Endodermal cell (in vitro differentiated cells): ENCODE measurements around the gene KCNMA1. TPM values are rescaled to one million over a fixed set of nuclear protein-coding genes. Genes with fewer than 3 reads are reported as not detected.
"Not testable (repeated sequence)": the region's sequence is repeated elsewhere in the genome, so short reads cannot be mapped to it uniquely, and the experiment has no call there.

Experiments used
- DNase-seq: peaks from one replicate; pipeline ENCODE4 v3.0.0-alpha.2; 2017
- H3K27ac ChIP-seq: 2 replicates; pipeline ENCODE4 v1.5.1; 2013; ENCODE audit warnings: mild to moderate bottlenecking, low read depth, low read length, moderate library complexity
- H3K27me3 ChIP-seq: 2 replicates; pipeline ENCODE4 v1.6.1; 2013; ENCODE audit warnings: mild to moderate bottlenecking, low read length, moderate library complexity; ENCODE audit not compliant: insufficient read depth, control insufficient read depth, poor library complexity, severe bottlenecking
- H3K36me3 ChIP-seq: 2 replicates; pipeline ENCODE4 v1.7.0; 2013; ENCODE audit warnings: mild to moderate bottlenecking, low read length, moderate library complexity; ENCODE audit not compliant: control insufficient read depth, insufficient read depth
- H3K4me1 ChIP-seq: one replicate; pipeline ENCODE4 v1.7.0; 2013; ENCODE audit warnings: low read length; ENCODE audit not compliant: control insufficient read depth, insufficient read depth
- H3K4me3 ChIP-seq: 2 replicates; pipeline ENCODE4 v1.5.1; 2013; ENCODE audit warnings: mild to moderate bottlenecking, low read length, moderate library complexity
- H3K9ac ChIP-seq: 2 replicates; pipeline ENCODE4 v1.6.1; 2013; ENCODE audit warnings: mild to moderate bottlenecking, low read length, moderate library complexity; ENCODE audit not compliant: poor library complexity, severe bottlenecking; ENCODE audit errors: extremely low read depth
- H3K9me3 ChIP-seq: 2 replicates; pipeline ENCODE4 v1.6.1; 2013; ENCODE audit warnings: mild to moderate bottlenecking, low read length, moderate library complexity; ENCODE audit not compliant: control insufficient read depth
- H3K27ac Mint-ChIP-seq: 2 replicates; pipeline ENCODE4 v1.8.0; 2020; ENCODE audit warnings: mixed read lengths
- H3K27me3 Mint-ChIP-seq: 2 replicates; pipeline ENCODE4 v1.8.0; 2021; ENCODE audit warnings: mild to moderate bottlenecking, mixed read lengths; ENCODE audit not compliant: insufficient read depth
- H3K36me3 Mint-ChIP-seq: 2 replicates; pipeline ENCODE4 v1.8.0; 2020; ENCODE audit warnings: low read depth, mixed read lengths
- H3K4me1 Mint-ChIP-seq: 2 replicates; pipeline ENCODE4 v1.8.0; 2020; ENCODE audit warnings: mixed read lengths
- H3K4me3 Mint-ChIP-seq: 2 replicates; pipeline ENCODE4 v1.8.0; 2020; ENCODE audit warnings: mild to moderate bottlenecking, moderate library complexity, mixed read lengths
- H3K9me3 Mint-ChIP-seq: 2 replicates; pipeline ENCODE4 v1.8.0; 2020; ENCODE audit warnings: mild to moderate bottlenecking, mixed read lengths
- WGBS, 2 experiments: methylation state at CpG; one replicate each; pipeline versions ENCODE4 v1.1.5 to v1.1.7; 2013; ENCODE audit warnings: missing lambda C conversion rate in 2 of 2, mixed read lengths in 1 of 2; ENCODE audit not compliant: insufficient coverage in 1 of 2, insufficient read length in 1 of 2; 5-methylcytosine and 5-hydroxymethylcytosine counted together
- total RNA-seq, 2 donors: library from RNA; stranded (reverse); fragmentation: NEBNext Ultra II Directional in 1 of 2; extraction: Animal tissue kit (Norgen Biotek cat#: 25700) in 1 of 2; gene quantifications; 2 replicates in 1 of 2; 3 replicates in 1 of 2; pipeline ENCODE4 v1.2.1, GENCODE V29; 2021
- TF ChIP-seq, protein P1 (sequence below): fragments of 200-600 bp; sonication (generic); conservative IDR thresholded peaks from 2 replicates; pipeline ENCODE4 v1.5.0; 2021; ENCODE audit warnings: antibody characterized with exemption, mild to moderate bottlenecking

KCNMA1 gene
- total RNA-seq, 2 donors from 2014 or later, result 0.55 to 1.3 TPM

DNA sequence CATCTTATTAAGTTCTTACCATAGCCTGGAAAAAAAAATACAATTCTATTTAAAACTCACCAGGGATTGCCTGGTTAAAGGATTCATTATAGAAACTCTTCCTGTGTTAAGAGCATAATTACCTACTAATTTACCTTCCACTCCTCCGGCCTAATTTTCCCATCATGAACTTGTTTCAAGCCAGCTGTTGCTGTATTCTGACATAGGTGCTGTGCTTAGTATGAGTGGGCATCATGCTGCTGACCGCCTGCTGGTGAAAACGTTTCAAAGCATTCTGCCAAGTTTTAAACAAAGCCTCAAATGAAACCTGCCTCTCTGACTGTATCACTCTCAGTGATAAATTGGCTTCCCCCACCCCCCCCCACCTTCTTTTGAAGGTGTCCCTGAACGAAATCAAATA lies 47.8 kb upstream of the KCNMA1 start:
- DNase-seq, result peak; percentile 33
- H3K9me3 ChIP-seq, result no peaks in the 10 kb centered on the region
- no peaks in the 10 kb centered on the region for H3K4me1 ChIP-seq
- no peak overlapping the region for H3K9ac ChIP-seq
- no peak overlapping the region for H3K27ac Mint-ChIP-seq
- H3K4me3 Mint-ChIP-seq, result no peak overlapping the region
- no peak overlapping the region for H3K27ac ChIP-seq
- no peaks in the 10 kb centered on the region for H3K36me3 Mint-ChIP-seq
- TF ChIP-seq, protein P1, sequence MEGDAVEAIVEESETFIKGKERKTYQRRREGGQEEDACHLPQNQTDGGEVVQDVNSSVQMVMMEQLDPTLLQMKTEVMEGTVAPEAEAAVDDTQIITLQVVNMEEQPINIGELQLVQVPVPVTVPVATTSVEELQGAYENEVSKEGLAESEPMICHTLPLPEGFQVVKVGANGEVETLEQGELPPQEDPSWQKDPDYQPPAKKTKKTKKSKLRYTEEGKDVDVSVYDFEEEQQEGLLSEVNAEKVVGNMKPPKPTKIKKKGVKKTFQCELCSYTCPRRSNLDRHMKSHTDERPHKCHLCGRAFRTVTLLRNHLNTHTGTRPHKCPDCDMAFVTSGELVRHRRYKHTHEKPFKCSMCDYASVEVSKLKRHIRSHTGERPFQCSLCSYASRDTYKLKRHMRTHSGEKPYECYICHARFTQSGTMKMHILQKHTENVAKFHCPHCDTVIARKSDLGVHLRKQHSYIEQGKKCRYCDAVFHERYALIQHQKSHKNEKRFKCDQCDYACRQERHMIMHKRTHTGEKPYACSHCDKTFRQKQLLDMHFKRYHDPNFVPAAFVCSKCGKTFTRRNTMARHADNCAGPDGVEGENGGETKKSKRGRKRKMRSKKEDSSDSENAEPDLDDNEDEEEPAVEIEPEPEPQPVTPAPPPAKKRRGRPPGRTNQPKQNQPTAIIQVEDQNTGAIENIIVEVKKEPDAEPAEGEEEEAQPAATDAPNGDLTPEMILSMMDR, result peak; percentile 27
- H3K4me1 Mint-ChIP-seq, result peaks cover 20% of the 10 kb centered on the region
- H3K4me3 ChIP-seq, result no peak overlapping the region
- no peaks in the 10 kb centered on the region for H3K9me3 Mint-ChIP-seq
- H3K27me3 ChIP-seq, result no peaks in the 10 kb centered on the region
- H3K27me3 Mint-ChIP-seq, result peaks cover 6% of the 10 kb centered on the region
- WGBS, 2 experiments, result 76 to 82% methylated on average over 3 to 4 of the region's 4 CpGs
- no peaks in the 10 kb centered on the region for H3K36me3 ChIP-seq

DNA sequence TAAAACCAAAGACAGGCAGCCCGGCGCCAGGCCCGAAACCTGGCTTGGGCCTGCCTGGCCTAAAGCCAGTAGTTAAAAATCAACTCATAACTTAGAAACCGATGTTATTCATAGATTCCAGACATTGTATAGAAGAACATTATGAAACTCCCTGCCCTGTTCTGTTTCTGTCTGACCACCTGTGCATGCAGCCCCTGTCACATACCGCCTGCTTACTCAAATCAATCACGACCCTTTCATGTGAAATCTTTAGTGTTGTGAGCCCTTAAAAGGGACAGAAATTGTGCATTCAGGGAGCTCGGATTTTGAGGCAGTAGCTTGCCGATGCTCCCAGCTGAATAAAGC lies 45.5 kb upstream of the KCNMA1 start:
- H3K36me3 Mint-ChIP-seq, H3K4me3 ChIP-seq, H3K4me1 ChIP-seq, H3K4me3 Mint-ChIP-seq, DNase-seq, H3K9ac ChIP-seq, H3K27me3 ChIP-seq, H3K36me3 ChIP-seq, H3K27ac Mint-ChIP-seq, H3K9me3 ChIP-seq, H3K9me3 Mint-ChIP-seq, H3K27me3 Mint-ChIP-seq, H3K27ac ChIP-seq: not testable (repeated sequence)
- WGBS, 2 experiments, result 87 to 90% methylated on average over 4 to 8 of the region's 8 CpGs
- H3K4me1 Mint-ChIP-seq, result peaks cover 20% of the 10 kb centered on the region

DNA sequence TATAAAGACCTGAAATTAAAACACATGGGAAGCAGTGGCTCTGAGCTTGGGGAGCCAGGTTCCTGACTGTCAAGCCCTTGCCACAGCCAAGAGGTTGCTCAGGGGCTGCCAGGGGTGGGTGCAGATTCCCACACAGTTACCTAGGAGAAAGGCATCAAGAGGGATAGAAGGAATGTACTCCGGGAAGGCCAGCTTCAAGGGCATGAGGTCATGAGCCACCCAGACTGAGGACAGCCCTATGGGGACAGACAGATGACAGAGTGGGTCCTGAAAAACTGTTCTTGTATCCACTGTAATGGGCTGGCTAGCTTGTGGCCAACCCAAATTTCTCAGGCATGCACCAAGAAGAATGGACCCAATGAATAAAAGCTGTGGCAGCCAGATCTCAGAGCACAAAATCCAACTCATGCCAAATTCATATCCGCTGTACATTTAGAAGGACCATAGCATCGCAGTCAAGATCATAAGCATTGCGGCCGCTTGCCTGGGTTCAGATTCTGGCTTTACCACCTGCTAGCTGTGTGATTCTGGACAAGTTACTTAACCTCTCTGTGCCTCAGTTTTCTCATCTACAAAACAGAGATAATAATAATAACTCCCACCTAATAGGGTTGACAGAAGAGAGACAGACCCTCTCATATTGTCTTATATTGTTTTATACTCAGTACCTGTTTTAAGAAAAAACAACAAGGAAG lies 44.9 kb upstream of the KCNMA1 start:
- whole genome bisulfite sequencing, 2 experiments, result 89 to 94% methylated on average over 5 of the region's 5 CpGs
- Histone ChIP-seq H3K27me3 (no peaks in the 10 kb centered on the region), H3K36me3 (no peaks in the 10 kb centered on the region), H3K4me1 (no peaks in the 10 kb centered on the region), H3K9me3 (no peaks in the 10 kb centered on the region), H3K9ac (no peak overlapping the region), H3K27ac (no peak overlapping the region), H3K4me3 (no peak overlapping the region)
- TF ChIP-seq, protein P1, result no peak
- Mint-ChIP-seq H3K9me3 (no peaks in the 10 kb centered on the region), H3K27ac (no peak overlapping the region), H3K36me3 (no peaks in the 10 kb centered on the region), H3K4me3 (no peak overlapping the region), H3K27me3 (peaks cover 1% of the 10 kb centered on the region), H3K4me1 (peaks cover 20% of the 10 kb centered on the region)
- peak; percentile 21 for DNase-seq

DNA sequence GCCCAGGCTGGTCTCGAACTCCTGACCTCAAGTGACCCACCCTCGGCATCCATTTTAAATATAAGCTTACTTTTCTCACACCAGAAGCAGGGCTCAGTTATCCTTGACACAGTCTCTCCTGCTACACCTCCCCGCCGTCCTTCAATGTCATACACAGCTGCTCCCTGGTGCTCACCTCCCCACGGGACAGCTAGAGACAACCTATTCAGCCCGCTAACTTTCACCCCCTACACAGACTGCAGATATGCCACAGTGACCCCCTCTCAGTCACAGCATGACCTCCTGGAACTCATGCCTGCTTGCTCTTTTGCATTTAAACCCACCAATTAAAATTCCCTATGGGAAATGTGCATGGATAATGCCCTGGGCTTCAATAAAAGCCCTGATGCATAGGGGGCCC lies 44.2 kb upstream of the KCNMA1 start:
- TF ChIP-seq, protein P1, result no peak
- Mint-ChIP-seq H3K27me3 (peaks cover 1% of the 10 kb centered on the region), H3K4me1 (peaks cover 13% of the 10 kb centered on the region), H3K9me3 (no peaks in the 10 kb centered on the region), H3K36me3 (no peaks in the 10 kb centered on the region), H3K4me3 (no peak overlapping the region), H3K27ac (no peak overlapping the region)
- H3K27ac ChIP-seq, result peak overlapping the region; percentile 16
- H3K9me3 ChIP-seq, result no peaks in the 10 kb centered on the region
- 85 to 100% methylated on average over 2 to 6 of the region's 6 CpGs for WGBS, 2 experiments
- no peak overlapping the region for H3K4me3 ChIP-seq
- no peaks in the 10 kb centered on the region for H3K4me1 ChIP-seq
- no peaks in the 10 kb centered on the region for H3K27me3 ChIP-seq
- H3K36me3 ChIP-seq, result no peaks in the 10 kb centered on the region
- peak; percentile 28 for DNase-seq
- H3K9ac ChIP-seq, result no peak overlapping the region
